ENCODE data around the gene ABCC11. TPM values are rescaled to one million over a fixed set of nuclear protein-coding genes. Genes with fewer than 3 reads are reported as not detected.

ABCC11 gene
- total and polyA plus RNA-seq, 2 experiments from 2014 or later, result 0.10 TPM; not detected in 1

DNA sequence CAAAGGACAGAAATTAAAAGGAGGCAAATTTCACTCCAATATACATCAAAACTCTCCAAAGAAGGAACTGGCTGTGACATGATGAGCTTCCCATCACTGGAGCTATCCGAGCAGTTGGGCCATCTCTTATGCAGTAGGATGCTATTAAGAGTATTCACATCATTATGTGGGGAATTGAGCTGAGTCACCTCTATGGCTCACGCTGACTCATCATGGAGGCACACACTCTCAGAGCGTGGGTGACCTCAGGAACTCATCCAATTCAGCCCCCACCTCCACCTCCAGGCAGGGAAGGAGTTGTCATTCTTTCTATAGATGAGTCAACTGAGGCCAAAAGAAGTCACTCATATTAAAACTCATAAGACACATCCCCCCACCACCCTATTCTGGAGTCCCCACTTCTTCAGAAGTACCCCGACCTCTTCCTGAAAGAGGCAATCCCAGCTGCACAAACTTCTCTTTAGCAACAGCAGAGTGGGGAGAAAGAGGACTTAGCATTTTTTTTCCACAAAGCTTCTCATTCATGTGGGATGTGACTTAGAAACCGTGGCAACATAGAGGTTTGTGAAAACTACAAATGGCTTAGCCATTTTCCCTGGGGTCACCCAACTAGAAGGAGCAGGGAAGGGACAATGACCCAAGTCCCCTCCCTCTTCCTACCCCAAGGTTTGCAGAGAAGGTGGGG, 124.1 kb downstream of the ABCC11 start (continued):
- TF ChIP-seq EZH2phosphoT487 (IDR thresholded peaks at IDR 0.05; ENCODE audit: unreplicated experiment), result no peak
- no peak for TF ChIP-seq ZNF331 (CRISPR knock-in tag; IDR thresholded peaks at IDR 0.05; ENCODE audit: low read depth)
- no peak for TF ChIP-seq CREB1 (CRISPR knock-in tag; IDR thresholded peaks at IDR 0.05; ENCODE audit: low read depth)
- TF ChIP-seq POLR2AphosphoS5 (IDR thresholded peaks at IDR 0.05; ENCODE audit: low read depth), result no peak
- TF ChIP-seq, protein P1, sequence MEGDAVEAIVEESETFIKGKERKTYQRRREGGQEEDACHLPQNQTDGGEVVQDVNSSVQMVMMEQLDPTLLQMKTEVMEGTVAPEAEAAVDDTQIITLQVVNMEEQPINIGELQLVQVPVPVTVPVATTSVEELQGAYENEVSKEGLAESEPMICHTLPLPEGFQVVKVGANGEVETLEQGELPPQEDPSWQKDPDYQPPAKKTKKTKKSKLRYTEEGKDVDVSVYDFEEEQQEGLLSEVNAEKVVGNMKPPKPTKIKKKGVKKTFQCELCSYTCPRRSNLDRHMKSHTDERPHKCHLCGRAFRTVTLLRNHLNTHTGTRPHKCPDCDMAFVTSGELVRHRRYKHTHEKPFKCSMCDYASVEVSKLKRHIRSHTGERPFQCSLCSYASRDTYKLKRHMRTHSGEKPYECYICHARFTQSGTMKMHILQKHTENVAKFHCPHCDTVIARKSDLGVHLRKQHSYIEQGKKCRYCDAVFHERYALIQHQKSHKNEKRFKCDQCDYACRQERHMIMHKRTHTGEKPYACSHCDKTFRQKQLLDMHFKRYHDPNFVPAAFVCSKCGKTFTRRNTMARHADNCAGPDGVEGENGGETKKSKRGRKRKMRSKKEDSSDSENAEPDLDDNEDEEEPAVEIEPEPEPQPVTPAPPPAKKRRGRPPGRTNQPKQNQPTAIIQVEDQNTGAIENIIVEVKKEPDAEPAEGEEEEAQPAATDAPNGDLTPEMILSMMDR (conservative IDR thresholded peaks at IDR 0.05; ENCODE audit: low read depth in 2 of 2), result no peak
- TF ChIP-seq EZH2 (IDR thresholded peaks at IDR 0.05; ENCODE audit: low read depth, unreplicated experiment), result no peak

DNA sequence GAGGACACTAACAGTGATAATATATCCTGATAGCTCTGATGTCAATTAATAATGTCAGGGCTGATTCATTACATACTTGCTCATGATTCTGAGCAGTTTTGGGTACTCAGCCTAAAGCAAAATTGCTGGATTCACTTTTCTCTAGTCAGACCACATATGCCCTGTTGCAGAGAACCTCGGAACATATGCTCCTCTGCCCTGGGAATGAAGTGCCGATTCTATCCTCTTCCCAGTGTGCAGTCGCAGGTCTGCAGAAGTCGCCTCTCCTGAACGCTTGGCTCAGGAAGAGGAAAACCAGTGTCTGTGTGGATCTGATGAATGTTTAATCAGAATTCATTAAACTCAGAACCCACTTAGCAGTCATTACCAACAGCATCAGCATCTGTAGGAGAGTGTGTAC, 126.1 kb downstream of the ABCC11 start:
- Histone ChIP-seq H3F3A (replicated peaks; ENCODE audit: low read depth) (no peaks in the 10 kb centered on the region), H3K4me2 (no peak overlapping the region), H3K36me3 (ENCODE audit: insufficient read depth) (no peaks in the 10 kb centered on the region), H2AFZ (no peak overlapping the region), H3K9me2 (ENCODE audit: insufficient read depth) (peaks cover 5% of the 10 kb centered on the region; the same call in 1 of the 2 replicates), H4K20me1 (replicated peaks; ENCODE audit: insufficient read depth) (no peaks in the 10 kb centered on the region), H3K79me2 (replicated peaks; ENCODE audit: insufficient read depth) (no peaks in the 10 kb centered on the region), H3K4me1 (ENCODE audit: insufficient read depth) (no peaks in the 10 kb centered on the region), H3K27me3 (ENCODE audit: insufficient read depth) (no peaks in the 10 kb centered on the region), H3K27ac (ENCODE audit: low read depth) (no peak overlapping the region), H3K4me3 (no peak overlapping the region)
- no peak for ATAC-seq
- Mint-ChIP-seq H3K9me3 (no peaks in the 10 kb centered on the region; the same call in 2 of the 3 replicates), H3K27me3 (ENCODE audit: insufficient read depth, low read depth, poor library complexity) (peaks cover 9% of the 10 kb centered on the region), H3K27ac (no peak overlapping the region), H3K36me3 (ENCODE audit: low read depth) (no peaks in the 10 kb centered on the region), H3K4me1 (peaks cover 3% of the 10 kb centered on the region; the same call in 2 of the 3 replicates), H3K4me3 (no peak overlapping the region)
- no peak for TF ChIP-seq EZH2 (IDR thresholded peaks at IDR 0.05; ENCODE audit: low read depth, unreplicated experiment)
- no peak for DNase-seq (ENCODE audit: low spot score)

DNA sequence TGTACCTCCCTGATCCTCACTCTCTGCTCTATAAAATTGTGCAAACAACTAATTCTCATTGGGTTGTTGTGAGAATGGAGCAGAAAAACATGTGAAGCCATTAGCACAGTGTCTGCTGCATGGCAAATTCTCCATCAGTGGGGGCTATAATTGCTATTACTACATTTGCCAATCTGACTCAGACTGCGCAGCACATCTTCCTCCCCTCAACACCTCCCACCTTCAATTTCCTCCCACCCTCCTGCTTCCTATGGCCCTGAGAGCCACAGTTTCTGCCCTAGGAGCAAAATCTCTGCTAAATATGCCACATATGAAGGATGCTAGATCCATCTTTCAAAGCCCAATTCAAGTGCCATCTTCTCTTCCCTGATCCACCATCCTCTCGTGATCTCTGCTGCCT, 128.5 kb downstream of the ABCC11 start:
- Mint-ChIP-seq H3K9me3 (no peaks in the 10 kb centered on the region), H3K27ac (no peak overlapping the region), H3K27me3 (ENCODE audit: insufficient read depth, low read depth, poor library complexity) (peaks cover 9% of the 10 kb centered on the region), H3K4me1 (no peaks in the 10 kb centered on the region), H3K36me3 (ENCODE audit: low read depth) (no peaks in the 10 kb centered on the region), H3K4me3 (no peak overlapping the region)
- Histone ChIP-seq H3K27ac (ENCODE audit: low read depth) (no peak overlapping the region), H4K20me1 (replicated peaks; ENCODE audit: insufficient read depth) (no peaks in the 10 kb centered on the region), H3K9me2 (ENCODE audit: insufficient read depth) (no peaks in the 10 kb centered on the region), H3K79me2 (replicated peaks; ENCODE audit: insufficient read depth) (no peaks in the 10 kb centered on the region), H3K4me3 (no peak overlapping the region), H2AFZ (no peak overlapping the region), H3K4me1 (ENCODE audit: insufficient read depth) (no peaks in the 10 kb centered on the region), H3K36me3 (ENCODE audit: insufficient read depth) (no peaks in the 10 kb centered on the region), H3K4me2 (no peak overlapping the region), H3F3A (replicated peaks; ENCODE audit: low read depth) (no peaks in the 10 kb centered on the region), H3K27me3 (ENCODE audit: insufficient read depth) (no peaks in the 10 kb centered on the region)
- TF ChIP-seq, protein P2, sequence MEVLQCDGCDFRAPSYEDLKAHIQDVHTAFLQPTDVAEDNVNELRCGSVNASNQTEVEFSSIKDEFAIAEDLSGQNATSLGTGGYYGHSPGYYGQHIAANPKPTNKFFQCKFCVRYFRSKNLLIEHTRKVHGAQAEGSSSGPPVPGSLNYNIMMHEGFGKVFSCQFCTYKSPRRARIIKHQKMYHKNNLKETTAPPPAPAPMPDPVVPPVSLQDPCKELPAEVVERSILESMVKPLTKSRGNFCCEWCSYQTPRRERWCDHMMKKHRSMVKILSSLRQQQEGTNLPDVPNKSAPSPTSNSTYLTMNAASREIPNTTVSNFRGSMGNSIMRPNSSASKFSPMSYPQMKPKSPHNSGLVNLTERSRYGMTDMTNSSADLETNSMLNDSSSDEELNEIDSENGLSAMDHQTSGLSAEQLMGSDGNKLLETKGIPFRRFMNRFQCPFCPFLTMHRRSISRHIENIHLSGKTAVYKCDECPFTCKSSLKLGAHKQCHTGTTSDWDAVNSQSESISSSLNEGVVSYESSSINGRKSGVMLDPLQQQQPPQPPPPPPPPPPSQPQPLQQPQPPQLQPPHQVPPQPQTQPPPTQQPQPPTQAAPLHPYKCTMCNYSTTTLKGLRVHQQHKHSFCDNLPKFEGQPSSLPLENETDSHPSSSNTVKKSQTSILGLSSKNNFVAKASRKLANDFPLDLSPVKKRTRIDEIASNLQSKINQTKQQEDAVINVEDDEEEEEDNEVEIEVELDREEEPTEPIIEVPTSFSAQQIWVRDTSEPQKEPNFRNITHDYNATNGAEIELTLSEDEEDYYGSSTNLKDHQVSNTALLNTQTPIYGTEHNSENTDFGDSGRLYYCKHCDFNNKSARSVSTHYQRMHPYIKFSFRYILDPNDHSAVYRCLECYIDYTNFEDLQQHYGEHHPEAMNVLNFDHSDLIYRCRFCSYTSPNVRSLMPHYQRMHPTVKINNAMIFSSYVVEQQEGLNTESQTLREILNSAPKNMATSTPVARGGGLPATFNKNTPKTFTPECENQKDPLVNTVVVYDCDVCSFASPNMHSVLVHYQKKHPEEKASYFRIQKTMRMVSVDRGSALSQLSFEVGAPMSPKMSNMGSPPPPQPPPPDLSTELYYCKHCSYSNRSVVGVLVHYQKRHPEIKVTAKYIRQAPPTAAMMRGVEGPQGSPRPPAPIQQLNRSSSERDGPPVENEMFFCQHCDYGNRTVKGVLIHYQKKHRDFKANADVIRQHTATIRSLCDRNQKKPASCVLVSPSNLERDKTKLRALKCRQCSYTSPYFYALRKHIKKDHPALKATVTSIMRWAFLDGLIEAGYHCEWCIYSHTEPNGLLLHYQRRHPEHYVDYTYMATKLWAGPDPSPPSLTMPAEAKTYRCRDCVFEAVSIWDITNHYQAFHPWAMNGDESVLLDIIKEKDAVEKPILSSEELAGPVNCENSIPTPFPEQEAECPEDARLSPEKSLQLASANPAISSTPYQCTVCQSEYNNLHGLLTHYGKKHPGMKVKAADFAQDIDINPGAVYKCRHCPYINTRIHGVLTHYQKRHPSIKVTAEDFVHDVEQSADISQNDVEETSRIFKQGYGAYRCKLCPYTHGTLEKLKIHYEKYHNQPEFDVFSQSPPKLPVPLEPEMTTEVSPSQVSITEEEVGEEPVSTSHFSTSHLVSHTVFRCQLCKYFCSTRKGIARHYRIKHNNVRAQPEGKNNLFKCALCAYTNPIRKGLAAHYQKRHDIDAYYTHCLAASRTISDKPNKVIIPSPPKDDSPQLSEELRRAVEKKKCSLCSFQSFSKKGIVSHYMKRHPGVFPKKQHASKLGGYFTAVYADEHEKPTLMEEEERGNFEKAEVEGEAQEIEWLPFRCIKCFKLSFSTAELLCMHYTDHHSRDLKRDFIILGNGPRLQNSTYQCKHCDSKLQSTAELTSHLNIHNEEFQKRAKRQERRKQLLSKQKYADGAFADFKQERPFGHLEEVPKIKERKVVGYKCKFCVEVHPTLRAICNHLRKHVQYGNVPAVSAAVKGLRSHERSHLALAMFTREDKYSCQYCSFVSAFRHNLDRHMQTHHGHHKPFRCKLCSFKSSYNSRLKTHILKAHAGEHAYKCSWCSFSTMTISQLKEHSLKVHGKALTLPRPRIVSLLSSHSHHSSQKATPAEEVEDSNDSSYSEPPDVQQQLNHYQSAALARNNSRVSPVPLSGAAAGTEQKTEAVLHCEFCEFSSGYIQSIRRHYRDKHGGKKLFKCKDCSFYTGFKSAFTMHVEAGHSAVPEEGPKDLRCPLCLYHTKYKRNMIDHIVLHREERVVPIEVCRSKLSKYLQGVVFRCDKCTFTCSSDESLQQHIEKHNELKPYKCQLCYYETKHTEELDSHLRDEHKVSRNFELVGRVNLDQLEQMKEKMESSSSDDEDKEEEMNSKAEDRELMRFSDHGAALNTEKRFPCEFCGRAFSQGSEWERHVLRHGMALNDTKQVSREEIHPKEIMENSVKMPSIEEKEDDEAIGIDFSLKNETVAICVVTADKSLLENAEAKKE (CRISPR knock-in tag; IDR thresholded peaks at IDR 0.05), result no peak
- TF ChIP-seq EZH2phosphoT487 (IDR thresholded peaks at IDR 0.05; ENCODE audit: unreplicated experiment) (no peak), POLR2AphosphoS5 (IDR thresholded peaks at IDR 0.05; ENCODE audit: low read depth) (no peak), JUNB (IDR thresholded peaks at IDR 0.05; ENCODE audit: unreplicated experiment) (no peak), ZNF331 (CRISPR knock-in tag; IDR thresholded peaks at IDR 0.05; ENCODE audit: low read depth) (no peak), CREB1 (CRISPR knock-in tag; IDR thresholded peaks at IDR 0.05; ENCODE audit: low read depth) (no peak), NANOG (IDR thresholded peaks at IDR 0.05; ENCODE audit: borderline replicate concordance) (no peak)
- TF ChIP-seq, protein P3, sequence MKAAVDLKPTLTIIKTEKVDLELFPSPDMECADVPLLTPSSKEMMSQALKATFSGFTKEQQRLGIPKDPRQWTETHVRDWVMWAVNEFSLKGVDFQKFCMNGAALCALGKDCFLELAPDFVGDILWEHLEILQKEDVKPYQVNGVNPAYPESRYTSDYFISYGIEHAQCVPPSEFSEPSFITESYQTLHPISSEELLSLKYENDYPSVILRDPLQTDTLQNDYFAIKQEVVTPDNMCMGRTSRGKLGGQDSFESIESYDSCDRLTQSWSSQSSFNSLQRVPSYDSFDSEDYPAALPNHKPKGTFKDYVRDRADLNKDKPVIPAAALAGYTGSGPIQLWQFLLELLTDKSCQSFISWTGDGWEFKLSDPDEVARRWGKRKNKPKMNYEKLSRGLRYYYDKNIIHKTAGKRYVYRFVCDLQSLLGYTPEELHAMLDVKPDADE (IDR thresholded peaks at IDR 0.05), result no peak
- ATAC-seq (no peak), DNase-seq (ENCODE audit: low spot score) (no peak)
